AG10803 (cell line): ENCODE measurements around the gene SNHG17.
"Not testable (repeated sequence)": the region's sequence is repeated elsewhere in the genome, so short reads cannot be mapped to it uniquely, and the experiment has no call there.

Experiments
- DNase-seq: peaks from one replicate; pipeline ENCODE4 v3.0.0; 2010; ENCODE audit warnings: low read depth
- H3K4me3 ChIP-seq: 2 replicates; pipeline ENCODE4 v1.5.1; 2011; ENCODE audit warnings: mild to moderate bottlenecking, low read length, control low read depth
- TF ChIP-seq, protein P1 (sequence below): conservative IDR thresholded peaks from 2 replicates; pipeline ENCODE4 v1.5.1; 2011; ENCODE audit warnings: mild to moderate bottlenecking, low read length, control low read depth, inconsistent platforms

The SNHG17 gene

DNA sequence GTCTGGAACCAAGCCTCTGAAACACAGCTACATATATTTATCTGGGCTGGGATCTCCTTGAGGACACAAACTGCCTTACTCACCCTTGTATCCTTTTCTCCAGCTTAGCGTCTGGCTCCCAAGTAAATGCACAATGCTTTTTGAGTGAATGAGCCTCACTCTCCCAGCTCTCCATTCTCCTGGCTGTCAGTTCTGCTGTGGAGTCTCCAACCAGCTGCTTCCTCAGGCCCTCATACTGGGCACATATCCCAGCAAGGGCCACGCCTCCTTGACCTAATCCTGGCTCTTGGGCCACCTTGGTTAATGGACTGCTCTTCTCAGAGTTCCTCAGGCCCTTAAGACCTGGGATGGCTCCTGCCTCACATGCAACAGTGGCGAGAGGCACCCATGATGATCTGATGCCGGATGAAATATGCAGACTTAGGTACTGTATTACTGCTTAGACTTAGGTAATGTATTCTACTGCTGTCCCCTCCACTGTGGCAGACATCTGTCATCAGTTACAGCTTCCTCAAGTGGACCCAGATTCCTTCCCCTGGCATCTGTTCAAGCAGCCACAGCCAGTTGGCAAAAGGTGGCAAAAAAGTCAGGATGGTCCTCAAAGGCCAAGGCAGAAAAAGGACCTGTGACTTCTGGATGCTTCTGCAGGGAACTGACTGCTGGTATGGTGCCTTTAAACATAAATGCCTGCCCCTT, 16.5 kb downstream of the SNHG17 start:
- TF ChIP-seq, protein P1, sequence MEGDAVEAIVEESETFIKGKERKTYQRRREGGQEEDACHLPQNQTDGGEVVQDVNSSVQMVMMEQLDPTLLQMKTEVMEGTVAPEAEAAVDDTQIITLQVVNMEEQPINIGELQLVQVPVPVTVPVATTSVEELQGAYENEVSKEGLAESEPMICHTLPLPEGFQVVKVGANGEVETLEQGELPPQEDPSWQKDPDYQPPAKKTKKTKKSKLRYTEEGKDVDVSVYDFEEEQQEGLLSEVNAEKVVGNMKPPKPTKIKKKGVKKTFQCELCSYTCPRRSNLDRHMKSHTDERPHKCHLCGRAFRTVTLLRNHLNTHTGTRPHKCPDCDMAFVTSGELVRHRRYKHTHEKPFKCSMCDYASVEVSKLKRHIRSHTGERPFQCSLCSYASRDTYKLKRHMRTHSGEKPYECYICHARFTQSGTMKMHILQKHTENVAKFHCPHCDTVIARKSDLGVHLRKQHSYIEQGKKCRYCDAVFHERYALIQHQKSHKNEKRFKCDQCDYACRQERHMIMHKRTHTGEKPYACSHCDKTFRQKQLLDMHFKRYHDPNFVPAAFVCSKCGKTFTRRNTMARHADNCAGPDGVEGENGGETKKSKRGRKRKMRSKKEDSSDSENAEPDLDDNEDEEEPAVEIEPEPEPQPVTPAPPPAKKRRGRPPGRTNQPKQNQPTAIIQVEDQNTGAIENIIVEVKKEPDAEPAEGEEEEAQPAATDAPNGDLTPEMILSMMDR, result no peak
- peak; percentile 61 for DNase-seq
- H3K4me3 ChIP-seq, result no peak overlapping the region

DNA sequence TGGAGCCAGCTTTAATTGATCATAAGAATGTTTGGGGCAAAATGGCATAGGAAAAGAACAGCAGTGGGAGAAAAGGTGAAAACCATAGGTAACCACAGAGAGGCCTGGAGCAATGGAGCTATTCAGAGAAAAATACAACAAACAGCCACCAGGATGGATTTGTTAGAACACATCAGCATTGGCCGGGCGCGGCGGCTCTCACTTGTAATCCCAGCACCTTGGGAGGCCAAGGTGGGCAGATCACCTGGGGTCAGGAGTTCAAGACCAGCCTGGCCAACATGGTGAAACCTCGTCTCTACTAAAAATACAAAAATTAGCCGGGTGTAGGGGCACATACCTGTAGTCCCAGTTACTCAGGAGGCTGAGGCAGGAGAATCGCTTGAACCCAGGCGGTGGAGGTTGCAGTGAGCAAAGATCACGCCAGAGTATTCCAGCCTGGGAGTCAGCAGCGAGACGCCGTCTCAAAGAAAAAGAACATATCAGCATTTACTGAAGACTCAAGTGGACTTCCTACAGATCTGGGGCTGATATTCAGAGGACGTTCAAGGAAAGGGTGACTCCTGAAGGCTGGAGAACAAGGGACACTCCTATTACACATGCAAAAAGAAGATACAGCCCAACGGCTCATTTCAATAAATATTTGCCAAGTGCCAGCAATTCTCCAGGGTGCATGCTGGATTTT, 20.2 kb downstream of the SNHG17 start:
- H3K4me3 ChIP-seq, result no peak overlapping the region
- DNase-seq, result no peak
- TF ChIP-seq, protein P1, result no peak

DNA sequence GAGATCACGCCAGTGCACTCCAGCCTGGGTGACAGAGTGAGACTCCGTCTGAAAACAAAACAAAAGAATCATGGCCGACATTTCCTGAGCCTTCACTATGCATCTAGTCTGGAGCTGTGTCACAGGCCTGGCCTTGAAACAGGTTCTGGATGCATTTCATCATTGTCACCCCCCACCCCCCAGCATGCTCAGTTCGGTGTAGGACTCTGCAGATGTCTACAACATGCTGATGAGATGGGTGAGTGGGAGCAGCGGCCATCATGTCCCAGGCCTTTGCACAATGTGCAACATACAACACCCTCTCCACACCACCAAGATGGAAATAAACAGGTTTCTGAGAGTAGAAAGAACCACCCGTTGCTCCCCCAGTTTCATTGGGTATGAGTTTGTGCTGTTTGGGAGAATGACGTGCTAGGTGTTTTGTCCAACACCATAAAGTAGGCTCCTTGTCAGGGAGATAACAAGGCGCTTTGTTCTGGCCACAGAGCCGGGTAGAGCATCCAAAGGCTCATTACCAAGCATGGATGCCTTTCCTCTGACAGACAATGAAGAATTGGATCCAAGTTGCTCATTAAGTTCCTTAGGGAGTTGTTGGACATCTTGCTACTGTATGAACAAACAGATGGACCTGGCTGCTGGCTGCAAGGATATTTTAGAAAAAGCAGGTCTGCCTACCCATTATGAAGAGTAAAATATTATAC, 22.1 kb downstream of the SNHG17 start:
- no peak overlapping the region for H3K4me3 ChIP-seq
- DNase-seq, result peak; percentile 60
- TF ChIP-seq, protein P1, result no peak

DNA sequence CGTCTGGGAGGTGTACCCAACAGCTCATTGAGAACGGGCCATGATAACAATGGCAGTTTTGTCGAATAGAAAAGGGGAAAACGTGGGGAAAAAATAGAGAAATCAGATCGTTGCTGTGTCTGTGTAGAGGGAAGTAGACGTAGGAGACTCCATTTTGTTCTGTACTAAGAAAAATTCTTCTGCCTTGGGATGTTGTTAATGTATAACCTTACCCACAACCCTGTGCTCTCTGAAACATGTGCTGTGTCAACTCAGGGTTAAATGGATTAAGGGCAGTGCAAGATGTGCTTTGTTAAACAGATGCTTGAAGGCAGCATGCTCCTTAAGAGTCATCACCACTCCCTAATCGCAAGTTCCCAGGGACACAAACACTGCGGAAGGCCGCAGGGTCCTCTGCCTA, 27.3 kb downstream of the SNHG17 start:
- not testable (repeated sequence) for DNase-seq, H3K4me3 ChIP-seq

DNA sequence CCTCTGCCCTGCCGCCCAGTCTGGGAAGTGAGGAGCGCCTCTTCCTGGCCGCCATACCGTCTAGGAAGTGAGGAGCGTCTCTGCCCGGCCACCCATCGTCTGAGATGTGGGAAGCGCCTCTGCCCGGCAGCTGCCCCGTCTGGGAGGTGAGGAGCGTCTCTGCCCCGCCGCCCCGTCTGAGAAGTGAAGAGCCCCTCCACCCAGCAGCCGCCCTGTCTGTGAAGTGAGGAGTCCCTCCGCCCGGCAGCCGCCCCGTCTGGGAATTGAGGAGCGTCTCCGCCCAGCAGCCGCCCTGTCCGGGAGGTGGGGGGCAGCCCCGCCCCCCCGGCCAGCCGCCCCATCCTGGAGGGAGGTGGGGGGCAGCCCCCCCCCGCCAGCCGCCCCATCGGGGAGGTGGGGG, 27.8 kb downstream of the SNHG17 start:
- DNase-seq, result no peak
- H3K4me3 ChIP-seq, result no peak overlapping the region
- TF ChIP-seq, protein P1, result no peak

DNA sequence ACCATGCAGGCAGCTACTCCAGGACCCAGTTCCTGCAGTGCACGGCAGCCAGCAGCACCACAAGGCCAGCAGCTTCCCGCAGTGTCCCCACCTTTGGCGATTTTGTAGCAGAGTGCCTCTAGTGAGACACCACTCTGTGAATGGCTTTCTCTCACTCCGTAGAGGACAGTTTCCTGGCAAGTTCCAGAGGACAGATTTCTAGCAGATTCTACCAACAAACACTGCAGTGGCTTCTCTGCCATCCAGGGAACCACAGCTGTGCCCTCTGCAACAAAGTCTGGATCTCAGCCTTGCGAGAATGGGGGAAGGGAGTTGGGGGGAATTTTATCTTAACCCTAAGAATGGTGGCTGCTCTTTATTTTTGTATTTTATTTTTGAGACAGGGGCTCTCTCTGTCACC, 28.7 kb downstream of the SNHG17 start:
- TF ChIP-seq, protein P1, result no peak
- H3K4me3 ChIP-seq, result no peak overlapping the region
- DNase-seq, result no peak

DNA sequence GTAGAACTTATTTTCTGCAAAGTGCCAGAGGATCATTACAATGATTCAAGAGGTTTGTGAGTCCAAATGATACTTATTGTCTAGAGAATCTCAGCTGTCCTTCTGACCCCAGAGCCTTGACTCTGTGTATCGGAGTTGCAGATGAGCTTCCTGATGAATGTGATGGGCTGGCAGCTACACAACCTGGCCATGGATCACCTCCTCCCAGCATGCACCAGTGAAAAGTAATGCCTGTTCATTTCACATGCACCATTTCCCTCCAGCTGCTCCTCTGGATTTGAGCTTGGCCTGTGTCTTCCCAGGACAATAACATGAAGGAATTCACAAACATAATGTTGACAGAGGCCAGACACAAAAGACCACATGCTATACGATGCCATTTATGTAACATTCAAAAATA, 30.0 kb downstream of the SNHG17 start:
- no peak for DNase-seq
- TF ChIP-seq, protein P1, result no peak
- no peak overlapping the region for H3K4me3 ChIP-seq
